Measurements from ENCODE around the gene GLCCI1.

Gene GLCCI1

GRCh38 chr7:8109196-8110022, 140.8 kb downstream of the GLCCI1 start:
- no peak for DNase-seq

DNA sequence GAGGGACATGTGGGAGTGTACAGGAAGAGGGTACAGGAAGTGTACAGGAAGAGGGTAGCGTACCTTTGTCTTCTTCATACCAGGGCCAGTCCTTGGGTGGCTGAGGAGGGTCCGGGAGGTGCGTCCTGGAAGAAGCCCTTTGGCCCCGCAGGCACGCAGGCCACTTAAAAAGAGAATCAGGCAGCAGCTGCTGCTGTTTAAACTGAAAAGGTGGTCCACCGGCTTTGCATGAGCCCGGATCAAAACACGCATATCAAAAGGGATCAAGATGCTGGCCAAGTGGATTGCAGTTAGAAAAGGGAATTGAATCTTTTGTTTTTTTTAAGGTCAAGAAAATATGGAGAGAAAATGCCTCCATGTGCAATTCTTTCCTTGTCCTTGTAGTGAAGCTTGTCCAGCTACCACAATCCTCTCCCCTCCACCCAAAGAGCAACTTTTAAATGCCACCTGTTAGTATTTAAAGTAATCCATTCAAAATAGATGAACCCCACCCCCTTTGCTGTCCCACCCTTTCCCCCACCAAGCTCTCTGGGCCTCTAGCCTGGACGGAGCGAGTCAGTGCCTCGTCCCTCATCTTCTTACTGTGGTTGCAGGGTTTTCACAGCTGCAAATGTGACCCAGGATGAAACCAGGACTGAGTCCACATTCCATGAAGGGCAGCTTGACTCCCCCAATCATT, 142.8 kb downstream of the GLCCI1 start:
- DNase-seq, result no peak

DNA sequence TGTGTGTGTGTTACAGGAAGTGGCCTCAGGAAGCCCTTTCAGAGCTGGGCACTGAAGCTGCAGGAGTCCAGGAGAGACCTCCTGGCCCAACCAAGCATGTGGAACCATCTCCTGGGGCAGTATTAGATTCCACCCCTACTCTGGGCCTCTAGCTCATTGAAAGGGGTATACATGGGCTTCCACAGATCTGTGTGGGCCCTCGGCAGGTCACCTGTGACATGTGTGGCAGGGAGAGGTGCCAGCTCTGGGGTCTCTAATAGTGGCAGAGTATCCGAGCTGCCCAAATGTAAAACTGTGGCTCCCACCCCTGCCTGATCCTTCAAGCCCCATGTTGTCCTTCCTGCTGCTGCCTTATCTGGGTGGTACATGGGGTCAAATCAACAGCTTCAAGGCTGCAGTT, 144.1 kb downstream of the GLCCI1 start:
- DNase-seq, result no peak

- DNase-seq, result no peak
Observed at GRCh38 chr7:8113184-8113583, 144.6 kb downstream of the GLCCI1 start.

GRCh38 chr7:8114175-8114574, 145.6 kb downstream of the GLCCI1 start:
- no peak for DNase-seq

DNA sequence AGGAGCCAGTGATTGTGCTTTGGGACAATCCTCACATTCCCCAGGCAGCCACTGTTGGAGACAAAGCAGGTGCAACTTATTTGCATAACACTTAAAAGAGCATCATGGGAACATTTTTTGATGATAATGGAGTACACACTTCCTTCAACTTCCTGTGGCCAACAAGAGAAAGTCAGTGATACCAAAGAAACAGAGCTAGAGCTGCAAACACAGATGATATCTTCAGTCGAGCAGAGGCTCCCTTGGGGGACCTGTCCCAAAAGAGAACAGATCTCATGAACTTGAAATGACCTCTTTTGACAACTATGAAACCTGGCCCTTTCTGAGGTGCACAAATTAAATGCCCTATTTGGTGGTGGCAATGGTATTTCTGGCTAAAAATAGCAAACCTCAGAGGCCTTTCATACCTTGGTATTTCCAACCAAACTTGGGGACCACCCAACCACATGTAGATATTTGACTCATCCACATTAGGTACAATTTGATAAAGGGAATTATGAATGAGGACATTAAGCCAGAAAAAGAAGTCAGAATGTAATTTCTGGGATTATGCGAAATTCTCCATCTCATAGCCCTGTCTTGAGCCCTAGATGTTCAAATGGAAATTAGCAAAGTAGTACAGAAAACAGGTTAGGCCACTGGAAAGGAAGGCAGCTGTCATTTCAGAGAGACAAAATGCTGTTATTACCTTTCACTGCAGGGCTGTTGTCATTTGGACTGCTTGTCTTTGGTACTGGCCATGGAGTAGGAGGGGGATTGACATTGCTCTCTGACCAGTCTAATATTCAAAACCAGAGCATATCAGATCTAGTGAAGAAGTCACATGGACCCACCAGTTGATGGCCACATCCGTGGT, 147.2 kb downstream of the GLCCI1 start:
- no peak for DNase-seq

- no peak for DNase-seq
Observed at GRCh38 chr7:8117195-8117594, 148.6 kb downstream of the GLCCI1 start.

DNA sequence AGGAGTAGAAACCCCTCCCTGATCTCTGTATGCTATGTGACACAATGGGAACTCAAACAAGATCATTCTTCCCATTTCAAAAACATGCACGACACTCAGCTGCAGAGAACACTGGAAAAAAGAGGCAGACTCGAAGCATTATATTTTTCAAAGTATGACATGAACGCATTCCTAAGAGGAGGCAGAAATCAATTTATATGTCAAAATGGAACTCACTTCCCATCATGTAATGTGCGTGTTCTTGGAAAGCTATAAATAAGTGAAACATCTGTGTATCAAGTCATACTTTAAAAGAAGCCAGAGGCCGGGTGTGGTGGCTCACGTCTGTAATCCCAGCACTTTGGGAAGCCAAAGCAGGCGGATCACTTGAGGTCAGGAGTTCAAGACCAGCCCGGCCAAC, 150.7 kb downstream of the GLCCI1 start:
- DNase-seq, result no peak

DNA sequence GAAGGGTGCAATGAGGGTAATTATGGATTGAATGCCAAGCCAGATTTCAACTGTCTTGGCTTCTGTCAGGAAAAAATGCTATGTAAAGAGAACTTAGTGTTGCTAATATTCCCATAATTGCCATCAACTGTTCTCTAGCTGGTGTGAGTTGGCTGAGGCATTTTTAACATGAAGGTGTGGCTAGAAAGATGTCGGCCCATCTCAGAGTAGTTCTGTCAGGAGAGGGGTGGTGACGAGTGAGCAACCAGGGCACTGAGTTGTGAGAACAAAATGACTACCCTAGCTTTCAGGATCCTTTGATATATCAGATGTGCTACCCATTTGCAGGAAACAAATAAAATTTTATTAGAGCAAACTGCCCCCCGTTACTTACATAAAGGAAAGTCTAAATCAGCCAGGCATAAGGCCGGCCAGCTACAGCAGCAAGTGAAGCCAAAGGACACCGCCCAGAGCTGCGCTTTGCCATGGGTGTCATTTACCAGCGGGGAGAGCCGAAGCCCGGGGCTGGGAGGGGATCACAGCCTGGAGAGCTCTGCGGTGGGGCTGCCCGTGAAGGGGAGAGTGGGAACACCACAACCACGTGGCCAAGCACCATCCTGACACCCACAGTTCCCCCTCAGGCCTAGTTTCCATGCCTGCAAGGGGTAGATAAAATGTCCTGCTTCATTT, 151.9 kb downstream of the GLCCI1 start:
- DNase-seq, result no peak

DNA sequence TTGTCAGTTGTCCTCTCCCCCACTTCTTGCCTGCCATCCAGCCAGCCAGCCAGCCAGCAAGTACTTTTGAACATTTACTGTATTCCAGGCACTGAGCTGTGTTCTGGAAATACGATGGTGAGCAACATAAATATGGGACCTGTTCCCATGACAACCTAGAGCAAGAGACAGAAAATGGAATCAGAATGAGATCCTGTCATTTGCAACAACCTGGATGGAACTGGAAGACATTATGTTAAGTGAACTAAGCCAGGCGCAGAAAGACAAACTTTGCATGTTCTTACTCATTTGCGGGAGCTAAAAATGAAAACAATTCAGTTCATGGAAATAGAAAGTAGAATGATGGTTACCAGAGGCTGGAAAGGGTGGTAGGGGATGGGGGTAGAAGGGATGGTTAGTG, 152.6 kb downstream of the GLCCI1 start:
- no peak for DNase-seq

GRCh38 chr7:8125680-8126444, 157.3 kb downstream of the GLCCI1 start:
- no peak for DNase-seq

- DNase-seq, result no peak
Observed at GRCh38 chr7:8126601-8127167, 158.1 kb downstream of the GLCCI1 start.

DNA sequence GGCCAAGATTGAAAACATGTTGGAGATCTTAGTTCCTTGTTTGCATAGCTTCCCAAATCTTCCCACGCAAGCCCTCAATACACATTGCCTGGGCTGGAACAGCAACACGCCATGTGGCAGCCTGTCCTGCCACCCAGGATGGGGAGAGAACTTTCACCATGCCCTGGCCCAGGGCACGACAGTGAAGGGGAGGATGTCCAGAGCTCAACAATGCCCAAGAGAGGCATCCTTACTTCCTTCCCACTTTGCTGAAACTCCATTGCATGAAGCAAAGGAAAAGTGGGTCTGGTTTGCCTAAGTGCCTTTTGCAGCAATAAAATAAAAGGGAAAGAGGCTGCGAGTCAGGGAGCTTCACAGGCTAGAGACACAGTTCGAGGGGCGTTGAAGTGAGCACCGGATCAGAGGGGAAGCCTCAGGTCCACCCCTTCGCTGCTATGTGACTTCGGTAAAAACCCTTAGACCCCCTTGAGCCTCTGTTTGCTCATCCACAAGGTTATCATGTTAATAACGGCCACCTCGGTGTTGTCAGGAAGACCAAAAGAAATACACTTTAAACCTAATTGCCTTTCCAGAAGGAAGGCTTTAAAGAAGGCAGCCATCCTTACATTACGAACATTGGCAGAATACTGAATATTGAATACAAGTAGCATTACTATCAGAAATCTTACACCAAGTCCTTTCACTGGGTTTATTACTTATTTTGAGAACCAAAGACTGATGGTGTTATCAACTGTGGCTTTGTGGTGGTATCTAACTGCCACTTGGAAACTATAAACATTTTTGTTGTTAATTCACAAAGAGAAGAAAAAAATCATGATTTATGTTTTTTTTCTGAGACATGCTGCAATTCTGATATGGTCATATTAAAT, 160.1 kb downstream of the GLCCI1 start:
- DNase-seq, result no peak

DNA sequence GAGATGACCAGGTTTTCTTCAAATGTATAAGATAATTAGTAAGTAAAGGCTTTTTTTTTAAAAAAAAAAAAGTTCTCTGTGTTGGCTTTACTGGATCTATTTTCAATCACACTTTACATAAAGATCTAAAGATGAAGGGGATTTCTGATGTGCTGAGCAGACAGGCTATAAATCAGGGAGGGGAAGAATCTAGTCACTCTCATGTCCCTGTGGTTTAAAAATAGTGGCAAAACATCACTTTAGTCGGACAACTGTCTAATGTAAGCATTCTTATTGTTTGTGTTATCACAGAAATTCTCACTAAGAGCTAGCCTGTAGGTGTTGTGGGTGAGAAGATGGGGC, 160.7 kb downstream of the GLCCI1 start:
- DNase-seq, result no peak

DNA sequence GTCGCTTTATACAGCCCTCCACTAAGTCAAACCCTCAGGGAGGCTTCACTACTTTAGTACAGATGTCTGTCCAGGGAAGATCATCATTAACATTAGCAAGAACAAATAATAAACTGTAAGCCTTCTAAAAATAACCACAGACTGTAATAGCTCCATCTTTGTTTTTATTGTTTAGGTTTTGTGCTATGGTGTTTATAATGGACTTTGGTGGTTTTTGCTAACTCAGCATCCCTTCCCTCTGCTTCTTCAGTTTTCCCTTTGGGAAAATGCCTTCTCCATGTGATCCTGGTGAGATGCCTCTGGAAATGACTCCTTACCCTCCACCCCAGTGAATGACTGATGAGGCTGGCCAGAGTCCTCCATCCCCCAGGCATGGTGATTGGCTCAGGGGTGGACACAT, 162.1 kb downstream of the GLCCI1 start:
- no peak for DNase-seq

GRCh38 chr7:8131694-8132605, 163.4 kb downstream of the GLCCI1 start:
- no peak for DNase-seq

- DNase-seq, result no peak
Observed at GRCh38 chr7:8133188-8133848, 164.7 kb downstream of the GLCCI1 start.

GRCh38 chr7:8134089-8134733, 165.6 kb downstream of the GLCCI1 start:
- DNase-seq, result no peak

- DNase-seq, result no peak
Observed at GRCh38 chr7:8135417-8135816, 166.8 kb downstream of the GLCCI1 start.

Measured in NCI-H446 treated with DMSO at 0.1 percent for 48 hours (cell line).